ENCODE results near the gene PPP4R3A. TPM values are rescaled to one million over a fixed set of nuclear protein-coding genes. Genes with fewer than 3 reads are reported as not detected.

The PPP4R3A gene
- total and polyA plus RNA-seq, 2 experiments from 2014 or later: 47.6 to 85.7 TPM

- no peak overlapping the region for H3K4me2 ChIP-seq
- no peaks in the 10 kb centered on the region for H3K4me1 ChIP-seq (ENCODE audit: insufficient read depth)
- H4K20me1 ChIP-seq (ENCODE audit: insufficient read depth, poor library complexity, severe bottlenecking): no peaks in the 10 kb centered on the region
- DNase-seq (ENCODE audit: low spot score): no peak
- H3K36me3 ChIP-seq (replicated peaks; ENCODE audit: insufficient read depth, low read depth): no peaks in the 10 kb centered on the region
- H3K27me3 ChIP-seq: no peaks in the 10 kb centered on the region
- no peak overlapping the region for H2AFZ ChIP-seq
- TF ChIP-seq EZH2 (IDR thresholded peaks at IDR 0.05; ENCODE audit: borderline replicate concordance) (no peak), CTCF (IDR thresholded peaks at IDR 0.05; ENCODE audit: poor library complexity) (no peak), EZH2phosphoT487 (IDR thresholded peaks at IDR 0.05; ENCODE audit: low read depth, severe bottlenecking, unreplicated experiment) (no peak)
- no peaks in the 10 kb centered on the region for H3K79me2 ChIP-seq
- H3K27ac ChIP-seq: no peak overlapping the region
- no peaks in the 10 kb centered on the region for H3K9me3 ChIP-seq (ENCODE audit: low read depth)
- H3K9me2 ChIP-seq (replicated peaks; ENCODE audit: insufficient read depth): no peaks in the 10 kb centered on the region
- no peak overlapping the region for H3K4me3 ChIP-seq
- 77% methylated on average over 7 of the region's 7 CpGs for WGBS (ENCODE audit: low lambda C conversion rate, missing lambda C conversion rate)
Measured at GRCh38 chr14:91516663-91517388, 6.7 kb upstream of the PPP4R3A start.

DNA sequence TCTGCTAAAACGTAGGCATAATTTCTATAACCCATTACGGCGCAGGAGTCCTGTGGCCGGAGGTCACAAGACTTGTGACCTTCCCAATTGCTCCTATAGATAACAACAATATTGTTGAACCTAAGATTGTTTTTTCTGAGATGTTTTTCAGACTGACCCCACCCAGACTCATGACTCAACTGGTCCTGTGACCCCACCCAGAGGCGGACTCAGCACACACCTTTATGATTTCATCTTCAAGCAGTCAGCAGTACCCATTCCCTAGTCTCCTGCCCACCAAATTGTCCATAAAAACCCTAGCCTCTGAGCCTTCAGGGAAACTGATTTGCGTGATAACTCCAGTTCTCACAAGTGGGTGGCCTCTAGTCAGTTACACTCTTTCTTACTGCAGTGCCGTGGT is 5.9 kb upstream of the PPP4R3A start:
- H3K4me3 ChIP-seq: no peak overlapping the region
- H4K20me1 ChIP-seq (ENCODE audit: insufficient read depth, poor library complexity, severe bottlenecking): no peaks in the 10 kb centered on the region
- H3K4me2 ChIP-seq: no peak overlapping the region
- TF ChIP-seq EZH2phosphoT487 (IDR thresholded peaks at IDR 0.05; ENCODE audit: low read depth, severe bottlenecking, unreplicated experiment): no peak
- TF ChIP-seq EZH2 (IDR thresholded peaks at IDR 0.05; ENCODE audit: borderline replicate concordance): no peak
- no peak for TF ChIP-seq CTCF (IDR thresholded peaks at IDR 0.05; ENCODE audit: poor library complexity)
- H3K27ac ChIP-seq: no peak overlapping the region
- no peaks in the 10 kb centered on the region for H3K9me3 ChIP-seq (ENCODE audit: low read depth)
- H3K36me3 ChIP-seq (replicated peaks; ENCODE audit: insufficient read depth, low read depth): no peaks in the 10 kb centered on the region
- peaks cover 6% of the 10 kb centered on the region for H3K4me1 ChIP-seq (ENCODE audit: insufficient read depth)
- WGBS (ENCODE audit: low lambda C conversion rate, missing lambda C conversion rate): 75% methylated on average over 7 of the region's 7 CpGs
- no peaks in the 10 kb centered on the region for H3K9me2 ChIP-seq (replicated peaks; ENCODE audit: insufficient read depth)
- H3K27me3 ChIP-seq: no peaks in the 10 kb centered on the region
- DNase-seq (ENCODE audit: low spot score): no peak
- H2AFZ ChIP-seq: no peak overlapping the region
- peaks cover 6% of the 10 kb centered on the region for H3K79me2 ChIP-seq

DNA sequence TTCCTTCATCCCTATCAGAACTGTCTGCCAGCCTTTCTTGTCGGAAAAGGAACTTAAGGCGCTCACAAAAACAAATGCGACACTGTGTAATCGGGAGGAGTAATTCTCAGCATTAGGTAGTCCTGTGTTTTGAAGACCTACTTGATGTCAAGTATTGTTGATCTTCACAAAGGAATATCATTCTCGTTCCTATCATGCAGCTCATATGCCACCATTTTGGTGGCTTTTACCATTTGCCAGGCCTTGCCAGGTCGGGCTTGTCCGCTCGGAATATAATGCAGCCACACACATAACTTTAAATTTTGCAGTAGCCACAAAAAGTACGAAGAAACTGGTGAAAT is 903 bp upstream of the PPP4R3A start:
- Histone ChIP-seq H3K79me2 (peaks cover 43% of the 10 kb centered on the region), H4K20me1 (ENCODE audit: insufficient read depth, poor library complexity, severe bottlenecking) (peaks cover 33% of the 10 kb centered on the region), H3K4me3 (peak overlapping the region; percentile 54), H3K4me1 (ENCODE audit: insufficient read depth) (peaks cover 9% of the 10 kb centered on the region), H3K4me2 (peak overlapping the region; percentile 77), H2AFZ (peak overlapping the region; percentile 72), H3K9me3 (ENCODE audit: low read depth) (no peaks in the 10 kb centered on the region), H3K27ac (peak overlapping the region; percentile 99), H3K36me3 (replicated peaks; ENCODE audit: insufficient read depth, low read depth) (no peaks in the 10 kb centered on the region), H3K9me2 (replicated peaks; ENCODE audit: insufficient read depth) (no peaks in the 10 kb centered on the region), H3K27me3 (no peaks in the 10 kb centered on the region)
- 34% methylated on average over 9 of the region's 9 CpGs for WGBS (ENCODE audit: low lambda C conversion rate, missing lambda C conversion rate)
- no peak for DNase-seq (ENCODE audit: low spot score)
- no peak for TF ChIP-seq EZH2 (IDR thresholded peaks at IDR 0.05; ENCODE audit: borderline replicate concordance)
- no peak for TF ChIP-seq EZH2phosphoT487 (IDR thresholded peaks at IDR 0.05; ENCODE audit: low read depth, severe bottlenecking, unreplicated experiment)
- no peak for TF ChIP-seq CTCF (IDR thresholded peaks at IDR 0.05; ENCODE audit: poor library complexity)
